HG03066 (cell line): ENCODE data around the gene FBXL5.
"Not testable (repeated sequence)": the region's sequence is repeated elsewhere in the genome, so short reads cannot be mapped to it uniquely, and the experiment has no call there.

Source experiments
- ATAC-seq: cut with Tn5 transposase; IDR thresholded peaks from one replicate; pipeline ENCODE4 v1.9.1; 2021; ENCODE audit warnings: low read depth; ENCODE audit not compliant: unreplicated experiment

FBXL5 gene

DNA sequence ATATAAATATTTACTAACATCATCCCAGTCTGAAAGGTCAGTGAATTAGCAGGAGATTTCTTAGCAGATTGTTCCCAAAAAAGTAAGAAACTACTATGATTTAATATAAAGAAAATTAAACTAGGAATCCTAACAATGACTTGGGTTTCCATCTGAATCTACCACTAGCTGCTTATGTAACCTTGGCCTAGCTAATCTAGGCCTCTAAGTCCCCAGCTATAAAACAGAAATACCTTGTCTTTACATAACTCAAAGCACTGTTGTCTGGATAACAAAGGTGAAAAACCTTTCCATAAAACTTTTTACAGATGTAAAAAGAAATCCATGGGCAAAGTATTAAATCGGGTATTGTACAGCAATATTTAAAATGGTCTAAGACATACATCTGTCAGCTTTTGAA lies 3.0 kb downstream of the FBXL5 start:
- no peak for ATAC-seq

DNA sequence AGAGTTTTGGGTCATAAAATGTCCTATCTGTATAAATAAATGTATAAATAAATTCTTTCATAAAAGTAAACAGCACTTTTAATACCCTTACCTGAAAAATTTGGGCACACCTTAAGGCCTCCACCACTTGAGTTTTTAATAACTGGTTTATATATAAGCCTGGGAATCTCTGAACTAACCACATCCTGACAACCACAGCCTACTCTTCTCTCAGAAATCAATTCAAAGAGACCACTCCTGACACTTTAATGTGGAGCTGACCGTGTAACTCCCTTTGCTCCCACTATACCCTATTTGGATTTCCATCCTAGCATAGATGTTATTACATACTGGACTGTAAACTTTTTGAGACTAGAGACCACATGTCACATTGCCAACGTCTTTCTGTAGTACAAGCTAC lies 3.5 kb downstream of the FBXL5 start:
- no peak for ATAC-seq

DNA sequence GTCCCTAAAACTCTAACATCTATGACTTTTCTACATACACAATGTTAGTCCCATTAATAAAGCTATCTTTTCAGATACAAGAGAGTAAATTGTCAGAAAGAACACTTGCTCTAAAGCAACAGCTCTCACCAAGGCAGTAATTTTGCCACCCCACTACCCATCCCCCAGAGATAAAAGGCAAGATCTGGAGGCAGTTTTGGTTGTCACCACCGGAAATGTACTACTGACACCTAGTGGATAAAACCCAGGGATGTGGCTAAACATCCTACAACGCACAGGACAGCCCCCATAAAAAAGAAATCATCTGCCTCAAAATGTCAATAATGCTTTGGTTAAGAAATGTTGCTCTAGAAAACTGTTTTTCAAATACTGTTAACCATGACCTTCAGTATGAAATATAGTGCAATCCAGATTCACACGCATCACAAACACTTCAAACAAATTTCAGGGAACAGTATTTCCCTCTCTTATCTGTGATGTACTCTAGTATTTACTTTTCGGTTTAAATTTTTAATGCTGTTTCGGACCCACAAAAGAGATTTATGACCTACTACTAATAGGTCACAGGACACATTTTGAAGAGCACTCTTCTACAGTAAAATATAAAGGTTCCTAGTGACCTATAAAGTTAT lies 5.1 kb downstream of the FBXL5 start:
- peak; percentile 36 for ATAC-seq

GRCh38 chr4:15648600-15648999 lies 6.6 kb downstream of the FBXL5 start:
- ATAC-seq = no peak

- ATAC-seq = no peak
Observed at GRCh38 chr4:15638418-15638817, 16.7 kb downstream of the FBXL5 start.

DNA sequence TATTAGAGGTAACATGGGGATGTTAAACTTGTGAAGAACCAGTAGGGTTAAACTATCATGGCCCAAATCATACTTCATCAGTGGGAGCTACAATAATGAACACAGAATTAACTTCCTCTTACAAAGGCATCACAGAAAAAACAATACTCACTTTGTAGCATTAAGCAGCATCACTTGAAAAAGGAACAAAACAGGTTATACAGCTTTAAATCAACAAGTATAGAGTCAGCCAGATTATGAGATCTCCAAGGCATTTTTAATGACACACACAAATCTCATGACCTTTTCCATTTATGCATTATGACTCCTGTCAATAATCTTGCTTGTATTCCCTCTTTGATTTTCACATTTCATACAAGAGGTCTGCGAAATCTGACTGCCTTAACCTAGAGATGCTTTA lies 18.3 kb downstream of the FBXL5 start:
- no peak for ATAC-seq

GRCh38 chr4:15617407-15617806 lies 37.8 kb downstream of the FBXL5 start:
- ATAC-seq = not testable (repeated sequence)

- not testable (repeated sequence) for ATAC-seq
Observed at GRCh38 chr4:15614891-15615290, 40.3 kb downstream of the FBXL5 start.

GRCh38 chr4:15612136-15612535 lies 43.0 kb downstream of the FBXL5 start:
- no peak for ATAC-seq

DNA sequence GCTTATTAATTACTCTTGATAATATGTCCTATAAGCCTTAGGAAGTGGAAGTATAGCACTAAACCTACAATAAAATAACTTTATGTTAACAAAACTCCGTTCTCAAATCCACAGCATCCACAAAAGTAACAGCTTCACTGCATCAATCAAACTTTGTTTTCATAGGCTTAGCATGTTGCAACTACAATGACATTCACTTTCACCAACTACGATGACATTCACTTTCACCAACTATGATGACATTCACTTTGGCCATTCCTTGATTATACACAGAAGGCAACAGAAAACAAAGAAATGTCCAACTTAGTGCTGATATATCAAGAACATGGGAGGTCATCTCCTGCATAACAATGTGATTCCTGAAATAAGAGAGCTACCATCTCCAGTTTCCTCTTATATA lies 44.3 kb downstream of the FBXL5 start:
- ATAC-seq = no peak

GRCh38 chr4:15605537-15605936 lies 49.6 kb downstream of the FBXL5 start:
- ATAC-seq = no peak

DNA sequence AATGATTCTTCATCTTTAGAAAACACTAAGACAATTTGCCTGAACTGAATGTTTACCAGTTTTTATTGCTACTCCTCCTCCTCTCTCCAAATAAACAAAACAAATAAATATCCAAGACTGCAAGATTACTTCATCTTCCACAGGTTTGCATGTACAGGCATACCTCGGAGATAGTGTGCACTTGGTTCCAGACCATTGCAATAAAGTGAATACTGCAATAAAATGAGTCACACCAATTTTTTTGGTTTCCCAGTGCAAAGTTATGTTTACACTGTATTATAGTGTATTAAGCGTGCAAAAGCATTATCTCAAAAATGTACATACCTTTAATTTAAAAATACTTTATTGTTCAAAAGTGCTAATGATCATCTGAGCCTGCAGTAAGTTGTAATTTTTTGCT lies 53.3 kb downstream of the FBXL5 start:
- no peak for ATAC-seq

GRCh38 chr4:15600176-15600575 lies 55.0 kb downstream of the FBXL5 start:
- no peak for ATAC-seq

- no peak for ATAC-seq
Observed at GRCh38 chr4:15598644-15599043, 56.5 kb downstream of the FBXL5 start.

DNA sequence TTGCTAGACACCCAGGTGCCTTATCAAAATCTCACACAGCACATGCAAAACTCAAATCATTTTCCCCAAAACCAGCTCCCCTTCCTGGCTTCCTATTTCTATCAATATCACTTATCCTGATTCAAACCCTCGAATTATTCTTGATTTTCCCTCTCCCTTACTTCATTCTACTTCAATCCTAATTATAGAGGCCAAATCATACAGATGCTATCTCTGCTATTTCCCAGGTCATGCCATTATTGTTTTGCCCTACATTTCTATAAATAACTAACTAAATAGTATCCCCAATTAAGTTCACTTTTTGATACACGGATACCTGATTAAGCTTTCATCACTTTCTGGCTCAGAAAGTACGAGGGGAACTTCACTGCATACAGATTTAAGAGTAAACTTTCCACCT lies 62.4 kb downstream of the FBXL5 start:
- no peak for ATAC-seq

GRCh38 chr4:15587649-15588048 lies 67.5 kb downstream of the FBXL5 start:
- no peak for ATAC-seq

DNA sequence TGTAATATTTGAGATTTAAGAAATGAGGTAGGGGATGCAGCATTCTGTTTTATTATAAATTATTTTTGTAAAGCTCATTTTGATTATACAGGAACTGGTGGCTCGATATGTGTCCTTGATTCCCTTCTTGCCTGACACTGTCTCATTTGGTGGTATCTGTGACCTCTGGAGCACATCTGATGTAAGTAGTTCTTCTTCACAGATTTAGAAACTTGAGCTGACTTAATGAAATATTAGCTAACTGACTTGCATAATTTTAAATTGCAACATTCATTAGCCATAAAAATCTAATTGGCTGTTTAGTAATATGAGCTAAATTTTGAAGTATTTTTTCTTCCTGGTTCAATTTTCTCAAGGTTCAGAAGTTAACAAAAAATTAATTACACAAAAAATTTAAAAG lies 69.1 kb downstream of the FBXL5 start:
- ATAC-seq = no peak

GRCh38 chr4:15585331-15585730 lies 69.8 kb downstream of the FBXL5 start:
- no peak for ATAC-seq

GRCh38 chr4:15584785-15585184 lies 70.4 kb downstream of the FBXL5 start:
- ATAC-seq = no peak

DNA sequence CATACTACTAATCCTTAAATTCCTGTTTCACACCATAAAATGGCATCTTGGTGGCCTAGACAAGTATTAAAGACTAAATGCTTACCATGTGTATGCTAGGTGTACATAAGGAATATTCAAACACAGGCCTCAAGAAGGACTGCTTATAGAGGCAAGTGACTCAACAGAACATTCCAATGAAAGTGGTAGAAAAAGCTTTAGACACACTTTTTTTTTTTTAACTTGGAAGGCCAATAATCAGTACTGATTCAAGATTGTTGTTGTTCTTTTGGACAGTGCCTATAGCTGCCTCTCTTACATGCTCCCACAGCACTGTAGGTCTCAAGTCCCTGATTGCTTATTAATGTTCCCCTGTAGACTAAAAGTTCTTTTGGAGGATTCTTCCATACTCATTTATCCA lies 77.6 kb downstream of the FBXL5 start:
- no peak for ATAC-seq

DNA sequence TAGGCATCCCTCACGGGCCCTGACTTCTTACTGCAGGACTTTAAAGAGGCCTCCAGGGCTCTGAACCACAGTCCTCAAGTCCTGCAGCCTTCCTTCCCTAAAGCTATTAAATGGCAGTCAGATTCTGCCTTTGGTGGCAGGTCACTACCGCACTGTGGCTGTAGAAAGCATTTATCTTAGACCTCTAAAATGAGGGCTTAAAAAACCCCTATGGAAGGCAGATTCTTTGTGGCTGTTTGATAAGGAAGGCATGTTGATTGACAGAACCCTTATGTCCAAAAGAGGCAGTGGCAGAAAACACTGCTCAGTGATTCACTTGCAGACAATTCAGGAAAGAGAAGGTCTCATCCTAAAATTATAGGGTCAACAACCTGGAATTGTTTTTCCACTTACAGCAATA lies 79.2 kb downstream of the FBXL5 start:
- no peak for ATAC-seq

GRCh38 chr4:15569746-15570145 lies 85.4 kb downstream of the FBXL5 start:
- ATAC-seq = no peak

DNA sequence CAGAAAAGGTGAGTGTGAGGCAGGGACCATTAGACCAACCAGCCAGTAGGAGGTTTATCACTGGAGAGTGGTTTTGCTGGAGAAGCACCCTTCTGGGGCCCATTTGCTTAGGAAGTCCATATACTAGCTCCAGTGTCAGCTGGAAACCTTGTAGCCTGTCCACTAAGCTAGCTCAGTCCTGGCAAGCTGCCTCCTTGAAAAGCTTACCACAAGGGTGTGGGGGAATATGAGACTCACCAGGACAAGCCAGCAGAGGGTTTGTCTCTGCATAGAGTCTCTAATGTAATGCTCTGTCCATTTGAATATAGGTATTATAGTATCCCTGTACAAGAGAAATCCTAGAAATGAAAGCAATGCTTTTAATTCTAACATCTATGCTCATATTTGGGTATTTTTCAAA lies 86.3 kb downstream of the FBXL5 start:
- ATAC-seq = no peak
